ENCODE results near the gene CDK6. TPM values are rescaled to one million over a fixed set of nuclear protein-coding genes. Genes with fewer than 3 reads are reported as not detected.
A peak's percentile ranks its signal among the peaks of the same experiment; 100 is the strongest.

The CDK6 gene
- total RNA-seq, 4 donors from 2014 or later: 12.9 to 32.7 (median 21.6) TPM

- in situ Hi-C loops (cut with MboI; ENCODE audit: low pct_ligation_motif_present in 1 of 4, low pct_unique_long_range_greater_than_20kb in 1 of 4, low sequenced_read_pairs in 3 of 4): no loop called here
- intact Hi-C loops (cut with DNase I; ENCODE audit: low total_unique reads): no loop called here
- Histone ChIP-seq H3K9me3 (peaks cover 5 to 7% of the 10 kb centered on the region in 2 donors), H3K4me1 (peaks cover 7 to 43% (median 17%) of the 10 kb centered on the region in 4 donors), H3K27ac (no peak overlapping the region), H3K4me3 (no peak overlapping the region), H3K36me3 (no peaks in the 10 kb centered on the region), H3K27me3 (no peaks in the 10 kb centered on the region)
- whole genome bisulfite sequencing, 2 donors (ENCODE audit: low coverage in 1 of 2): 100% methylated on average over 1 of the region's 1 CpG; no CpG with 5 or more reads in 1 of the 2 donors
- TF ChIP-seq EP300 (IDR thresholded peaks at IDR 0.05; ENCODE audit: low read depth) (no peak), POLR2A (IDR thresholded peaks at IDR 0.05) (no peak), CTCF (IDR thresholded peaks at IDR 0.05) (no peak), POLR2AphosphoS5 (IDR thresholded peaks at IDR 0.05) (no peak)
- DNase-seq: no peak
These were observed 47.7 kb downstream of the CDK6 start for GRCh38 chr7:92788559-92789183.

- H3K9me3 ChIP-seq: peaks cover 5 to 7% of the 10 kb centered on the region in 2 donors
- peak overlapping the region; percentile 21 to 52 (median 38) for H3K27ac ChIP-seq
- no peaks in the 10 kb centered on the region for H3K36me3 ChIP-seq
- WGBS, 2 donors (ENCODE audit: low coverage in 1 of 2): 52 to 60% methylated on average over 3 of the region's 3 CpGs
- H3K4me3 ChIP-seq: no peak overlapping the region
- DNase-seq: no peak
- peaks cover 14 to 57% (median 42%) of the 10 kb centered on the region in 4 donors for H3K4me1 ChIP-seq
- no peaks in the 10 kb centered on the region for H3K27me3 ChIP-seq
- TF ChIP-seq POLR2A (IDR thresholded peaks at IDR 0.05) (no peak), CTCF (IDR thresholded peaks at IDR 0.05) (no peak), POLR2AphosphoS5 (IDR thresholded peaks at IDR 0.05) (no peak), EP300 (IDR thresholded peaks at IDR 0.05; ENCODE audit: low read depth) (no peak)
- in situ Hi-C loops (cut with MboI; ENCODE audit: low pct_ligation_motif_present in 1 of 4, low pct_unique_long_range_greater_than_20kb in 1 of 4, low sequenced_read_pairs in 3 of 4) (no loop called here), intact Hi-C loops (cut with DNase I; ENCODE audit: low total_unique reads) (no loop called here)
These were observed 50.5 kb downstream of the CDK6 start for GRCh38 chr7:92785923-92786322.

GRCh38 chr7:92784935-92785334 lies 51.4 kb downstream of the CDK6 start:
- DNase-seq: no peak
- Histone ChIP-seq H3K9me3 (peaks cover 5 to 7% of the 10 kb centered on the region in 2 donors), H3K27ac (peak overlapping the region in 2 of 4 donors; percentile 37 to 52), H3K4me3 (no peak overlapping the region), H3K27me3 (no peaks in the 10 kb centered on the region), H3K4me1 (peaks cover 14 to 57% (median 42%) of the 10 kb centered on the region in 4 donors), H3K36me3 (no peaks in the 10 kb centered on the region)
- intact Hi-C loops (cut with DNase I; ENCODE audit: low total_unique reads): no loop called here
- WGBS, 2 donors (ENCODE audit: low coverage in 1 of 2): 89 to 94% methylated on average over 5 of the region's 5 CpGs
- in situ Hi-C loops (cut with MboI; ENCODE audit: low pct_ligation_motif_present in 1 of 4, low pct_unique_long_range_greater_than_20kb in 1 of 4, low sequenced_read_pairs in 3 of 4): no loop called here
- no peak for TF ChIP-seq POLR2A (IDR thresholded peaks at IDR 0.05)
- TF ChIP-seq CTCF (IDR thresholded peaks at IDR 0.05): no peak
- TF ChIP-seq EP300 (IDR thresholded peaks at IDR 0.05; ENCODE audit: low read depth): no peak
- TF ChIP-seq POLR2AphosphoS5 (IDR thresholded peaks at IDR 0.05): no peak

GRCh38 chr7:92783260-92784201 lies 52.8 kb downstream of the CDK6 start:
- Histone ChIP-seq H3K36me3 (no peaks in the 10 kb centered on the region), H3K27ac (peak overlapping the region in 3 of 4 donors; percentile 4 to 41 (median 34)), H3K27me3 (no peaks in the 10 kb centered on the region), H3K9me3 (peaks cover 0 to 4% of the 10 kb centered on the region in 2 donors), H3K4me1 (peaks cover 14 to 57% (median 42%) of the 10 kb centered on the region in 4 donors), H3K4me3 (no peak overlapping the region)
- no peak for DNase-seq
- 60 to 69% methylated on average over 2 to 3 of the region's 3 CpGs for WGBS, 2 donors (ENCODE audit: low coverage in 1 of 2)
- TF ChIP-seq EP300 (IDR thresholded peaks at IDR 0.05; ENCODE audit: low read depth) (no peak), POLR2A (IDR thresholded peaks at IDR 0.05) (no peak), POLR2AphosphoS5 (IDR thresholded peaks at IDR 0.05) (no peak), CTCF (IDR thresholded peaks at IDR 0.05) (no peak)
- in situ Hi-C loops (cut with MboI; ENCODE audit: low pct_ligation_motif_present in 1 of 4, low pct_unique_long_range_greater_than_20kb in 1 of 4, low sequenced_read_pairs in 3 of 4): no loop called here
- intact Hi-C loops (cut with DNase I; ENCODE audit: low total_unique reads): no loop called here

All from transverse colon (tissue), 4 donors.